ENCODE results near the gene CDK9. TPM values are rescaled to one million over a fixed set of nuclear protein-coding genes. Genes with fewer than 3 reads are reported as not detected.

CDK9 gene
- total RNA-seq, 4 donors from 2014 or later: 22.3 to 53.2 (median 41.2) TPM

DNA sequence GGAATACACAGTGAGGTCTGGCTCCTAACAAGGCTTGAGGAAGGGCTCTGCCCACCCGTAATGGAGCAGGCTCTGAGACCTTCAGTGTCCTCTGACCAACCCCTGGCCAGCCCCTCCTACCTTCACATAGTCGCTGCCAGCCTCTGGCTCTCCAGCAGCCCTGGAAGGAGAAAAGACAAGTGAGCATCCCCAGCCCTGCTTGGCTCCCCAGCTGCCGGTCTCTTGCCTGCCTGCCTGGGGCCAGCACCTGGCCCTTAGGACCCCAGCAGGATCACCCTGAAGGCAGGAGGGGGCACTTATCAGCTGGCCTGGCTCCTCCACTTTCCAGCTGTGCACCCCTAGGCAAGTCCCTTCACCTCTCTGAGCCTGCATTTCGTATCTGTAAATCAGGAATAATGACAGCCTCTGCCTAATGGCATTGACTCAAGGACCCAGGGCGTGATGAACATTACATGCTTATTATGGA lies 24.3 kb upstream of the CDK9 start:
- intact Hi-C loops (cut with DNase I): no loop called here
- H3K27ac ChIP-seq: peak overlapping the region in 3 of 4 donors; percentile 22 to 82 (median 75)
- TF ChIP-seq, protein P1, sequence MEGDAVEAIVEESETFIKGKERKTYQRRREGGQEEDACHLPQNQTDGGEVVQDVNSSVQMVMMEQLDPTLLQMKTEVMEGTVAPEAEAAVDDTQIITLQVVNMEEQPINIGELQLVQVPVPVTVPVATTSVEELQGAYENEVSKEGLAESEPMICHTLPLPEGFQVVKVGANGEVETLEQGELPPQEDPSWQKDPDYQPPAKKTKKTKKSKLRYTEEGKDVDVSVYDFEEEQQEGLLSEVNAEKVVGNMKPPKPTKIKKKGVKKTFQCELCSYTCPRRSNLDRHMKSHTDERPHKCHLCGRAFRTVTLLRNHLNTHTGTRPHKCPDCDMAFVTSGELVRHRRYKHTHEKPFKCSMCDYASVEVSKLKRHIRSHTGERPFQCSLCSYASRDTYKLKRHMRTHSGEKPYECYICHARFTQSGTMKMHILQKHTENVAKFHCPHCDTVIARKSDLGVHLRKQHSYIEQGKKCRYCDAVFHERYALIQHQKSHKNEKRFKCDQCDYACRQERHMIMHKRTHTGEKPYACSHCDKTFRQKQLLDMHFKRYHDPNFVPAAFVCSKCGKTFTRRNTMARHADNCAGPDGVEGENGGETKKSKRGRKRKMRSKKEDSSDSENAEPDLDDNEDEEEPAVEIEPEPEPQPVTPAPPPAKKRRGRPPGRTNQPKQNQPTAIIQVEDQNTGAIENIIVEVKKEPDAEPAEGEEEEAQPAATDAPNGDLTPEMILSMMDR (IDR thresholded peaks at IDR 0.05): no peak
- no peak for TF ChIP-seq POLR2A (IDR thresholded peaks at IDR 0.05)
- DNase-seq: no peak
- peaks cover 0 to 17% (median 0%) of the 10 kb centered on the region in 4 donors for H3K27me3 ChIP-seq
- H3K4me3 ChIP-seq: peak overlapping the region in 1 of 4 donors; percentile 19
- H3K36me3 ChIP-seq: no peaks in the 10 kb centered on the region
- no peaks in the 10 kb centered on the region for H3K9me3 ChIP-seq
- peaks cover 0 to 60% (median 17%) of the 10 kb centered on the region in 3 donors for H3K4me1 ChIP-seq
- 61 to 62% methylated on average over 4 to 5 of the region's 5 CpGs for WGBS, 2 donors

DNA sequence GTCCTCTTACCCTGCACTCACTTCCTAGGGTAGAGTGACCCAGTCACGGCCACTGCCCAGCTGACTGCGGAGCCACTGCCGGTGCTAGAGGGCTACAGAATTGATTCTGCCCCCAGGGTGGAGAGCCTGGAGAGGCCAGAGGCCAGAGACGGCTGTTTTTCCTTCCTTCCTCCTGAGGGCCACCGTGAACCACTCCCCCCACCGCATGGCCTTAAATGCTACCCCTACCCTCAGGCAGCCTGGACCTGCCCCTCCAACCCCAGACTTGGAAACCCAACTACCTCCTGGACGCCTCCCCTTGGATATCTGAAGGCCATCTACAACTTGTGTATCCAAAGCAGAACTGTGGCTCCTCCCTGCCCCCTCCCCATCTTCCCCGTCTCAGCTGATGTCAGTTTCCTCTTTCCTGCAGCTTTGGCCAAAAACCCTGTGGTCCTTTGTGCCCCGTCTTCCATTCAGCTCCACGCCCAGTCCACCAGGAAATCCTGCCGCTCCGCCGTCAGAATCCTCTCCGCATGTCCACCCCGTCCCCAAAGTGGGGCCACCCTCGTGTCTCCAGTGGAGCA lies 23.6 kb upstream of the CDK9 start:
- Histone ChIP-seq H3K27me3 (peaks cover 0 to 13% (median 0%) of the 10 kb centered on the region in 4 donors), H3K4me1 (peaks cover 0 to 67% (median 21%) of the 10 kb centered on the region in 3 donors), H3K36me3 (no peaks in the 10 kb centered on the region), H3K4me3 (peak overlapping the region in 1 of 4 donors; percentile 19), H3K9me3 (no peaks in the 10 kb centered on the region), H3K27ac (peak overlapping the region; percentile 23 to 82 (median 60))
- WGBS, 2 donors: 49 to 55% methylated on average over 11 to 16 of the region's 16 CpGs
- intact Hi-C loops (cut with DNase I): no loop called here
- TF ChIP-seq, protein P1 (IDR thresholded peaks at IDR 0.05): no peak
- no peak for TF ChIP-seq POLR2A (IDR thresholded peaks at IDR 0.05)
- DNase-seq: no peak

DNA sequence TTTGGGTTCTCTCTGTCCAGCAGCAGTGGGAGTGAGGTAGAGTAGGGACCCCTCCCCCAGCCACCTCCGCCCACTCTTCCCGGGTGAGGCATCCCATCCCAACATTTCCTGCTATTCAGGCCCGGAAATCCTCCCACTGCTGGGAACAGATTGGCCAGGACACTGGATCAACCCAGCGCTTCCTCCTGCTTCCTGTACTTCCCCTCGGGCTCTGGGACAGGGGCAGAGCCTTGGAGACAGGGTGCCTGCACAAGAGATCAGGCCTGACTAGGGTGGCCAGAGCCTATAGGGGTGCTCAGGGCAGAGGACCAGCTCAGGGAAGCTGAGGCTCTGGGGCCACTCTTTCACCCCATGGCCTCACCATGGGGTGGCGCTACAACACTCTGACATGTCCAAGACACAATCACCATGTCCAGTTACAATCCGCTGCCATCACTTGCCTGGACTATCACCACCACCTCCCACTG lies 21.9 kb upstream of the CDK9 start:
- TF ChIP-seq POLR2A (IDR thresholded peaks at IDR 0.05): no peak
- TF ChIP-seq, protein P1 (IDR thresholded peaks at IDR 0.05): peak in 3 of 6 experiments; percentile 10 to 46 (median 31)
- Histone ChIP-seq H3K27ac (peak overlapping the region in 3 of 4 donors; percentile 48 to 82 (median 75)), H3K27me3 (peaks cover 0 to 11% (median 0%) of the 10 kb centered on the region in 4 donors), H3K4me3 (no peak overlapping the region), H3K4me1 (peaks cover 0 to 85% (median 30%) of the 10 kb centered on the region in 3 donors), H3K9me3 (no peaks in the 10 kb centered on the region), H3K36me3 (no peaks in the 10 kb centered on the region)
- no peak for DNase-seq
- WGBS, 2 donors: 56 to 62% methylated on average over 4 to 5 of the region's 7 CpGs
- intact Hi-C loops (cut with DNase I): no loop called here

DNA sequence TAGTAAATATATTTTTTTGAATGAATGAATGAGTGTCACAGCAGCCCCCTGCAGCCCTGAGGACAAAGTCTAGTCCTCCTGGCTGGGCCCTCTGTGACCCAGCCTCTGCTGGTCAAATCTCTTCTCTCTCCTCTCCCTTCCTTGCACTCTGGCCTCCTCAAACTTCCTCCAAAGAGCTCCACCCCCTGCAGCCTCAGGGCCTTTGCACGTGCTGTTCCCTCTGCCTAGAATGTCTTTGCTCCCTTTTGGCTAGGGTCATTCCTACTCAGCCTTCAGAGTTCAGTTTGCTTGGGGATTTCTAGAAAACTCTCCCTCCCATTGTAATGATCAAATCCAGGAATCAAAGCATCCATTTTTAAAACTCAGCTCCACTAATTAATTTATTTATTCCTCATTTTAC lies 20.4 kb upstream of the CDK9 start:
- intact Hi-C loops (cut with DNase I): no loop called here
- H3K4me3 ChIP-seq: no peak overlapping the region
- no peaks in the 10 kb centered on the region for H3K36me3 ChIP-seq
- peak overlapping the region in 2 of 4 donors; percentile 75 to 82 for H3K27ac ChIP-seq
- peaks cover 0 to 11% (median 0%) of the 10 kb centered on the region in 4 donors for H3K27me3 ChIP-seq
- DNase-seq: no peak
- TF ChIP-seq, protein P1 (IDR thresholded peaks at IDR 0.05): no peak
- no peak for TF ChIP-seq POLR2A (IDR thresholded peaks at IDR 0.05)
- peaks cover 2 to 96% (median 33%) of the 10 kb centered on the region in 3 donors for H3K4me1 ChIP-seq
- no peaks in the 10 kb centered on the region for H3K9me3 ChIP-seq
- 60 to 64% methylated on average over 1 of the region's 1 CpG for WGBS, 2 donors

DNA sequence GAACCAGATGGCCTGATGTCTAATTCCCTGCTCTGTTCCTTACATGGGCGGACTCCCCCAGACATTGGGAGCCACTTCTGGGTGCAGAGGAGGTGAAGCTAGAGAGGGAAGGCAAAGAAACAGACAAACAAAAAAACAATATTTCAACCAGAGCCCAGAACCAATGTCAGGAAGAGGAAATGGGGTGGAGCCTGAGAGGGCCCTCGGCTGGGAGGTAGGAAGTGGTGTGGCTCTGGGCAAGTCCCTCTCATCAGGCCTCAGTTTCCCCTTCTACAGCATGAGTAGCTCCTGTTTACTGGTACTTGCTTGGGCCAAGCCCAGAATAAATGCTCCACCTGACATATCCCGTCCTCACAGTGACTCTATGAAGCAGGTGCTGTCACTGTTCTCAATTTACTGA lies 18.4 kb upstream of the CDK9 start:
- Histone ChIP-seq H3K4me3 (peak overlapping the region in 2 of 4 donors; percentile 41 to 55), H3K4me1 (peaks cover 5 to 92% (median 43%) of the 10 kb centered on the region in 3 donors)
- intact Hi-C loops (cut with DNase I): no loop called here

More for the DNA sequence above, 18.4 kb upstream of the CDK9 start:
- WGBS, 2 donors: 60 to 65% methylated on average over 3 of the region's 3 CpGs
- DNase-seq: no peak
- TF ChIP-seq POLR2A (IDR thresholded peaks at IDR 0.05): no peak
- TF ChIP-seq, protein P1 (IDR thresholded peaks at IDR 0.05): no peak
- Histone ChIP-seq H3K27me3 (no peaks in the 10 kb centered on the region), H3K36me3 (no peaks in the 10 kb centered on the region), H3K9me3 (no peaks in the 10 kb centered on the region), H3K27ac (peak overlapping the region; percentile 66 to 86 (median 82))

Measured in esophagus squamous epithelium (tissue), 5 donors.